OCI-M1 (cell line): ENCODE measurements around the gene TEKT1.
A peak's percentile ranks its signal among the peaks of the same experiment; 100 is the strongest.

Source experiments
- DNase-seq: peaks from one replicate; lab custom pipeline; 2025; lab: John Stamatoyannopoulos, UW

TEKT1 gene

DNA sequence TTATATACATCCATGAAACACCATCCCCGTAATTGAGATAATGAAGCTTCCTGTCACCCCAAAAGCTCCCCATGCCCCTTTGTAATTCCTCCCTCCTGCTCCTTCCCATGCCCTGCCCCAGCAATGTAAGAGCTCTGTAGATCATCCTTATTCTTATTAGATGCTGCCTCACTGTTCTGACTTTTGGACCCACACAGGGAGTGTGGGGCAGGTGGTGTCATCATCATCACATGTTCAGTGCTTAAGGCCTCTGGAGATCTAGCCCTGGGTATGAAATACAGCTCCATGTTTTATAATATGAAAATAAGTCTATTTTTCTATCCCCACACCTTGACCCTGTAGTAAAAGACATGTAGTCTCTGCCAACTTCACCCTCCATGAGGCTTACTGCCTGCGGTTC, 73.8 kb downstream of the TEKT1 start:
- DNase-seq = no peak

- peak; percentile 55 for DNase-seq
Measured at GRCh38 chr17:6756425-6757031, 75.0 kb downstream of the TEKT1 start.

- DNase-seq = peak; percentile 91
Measured at GRCh38 chr17:6755731-6756184, 75.8 kb downstream of the TEKT1 start, which contains the start of gene XAF1. Gene XAF1 (plus strand): TSS chr17:6756046. CDS start chr17:6756079, 33 bp downstream.

DNA sequence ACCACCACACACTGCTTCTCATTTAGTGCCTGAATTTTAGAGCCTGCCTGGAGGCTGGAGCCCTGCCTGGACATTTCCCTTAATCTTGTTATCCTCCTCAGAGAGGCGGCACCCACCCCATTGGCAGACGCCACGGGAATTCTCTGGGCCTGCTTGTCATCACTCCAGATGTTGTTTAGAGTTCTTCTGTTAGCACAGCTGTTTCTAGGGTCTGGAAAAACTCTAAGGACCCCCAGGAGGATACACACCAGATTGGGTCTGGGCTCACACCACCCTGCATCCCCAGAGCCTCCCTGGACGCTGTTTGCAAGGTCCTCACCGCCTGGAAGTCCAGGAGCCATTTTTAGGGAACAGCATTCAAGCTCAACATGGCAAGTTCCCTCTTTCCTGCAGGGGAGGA, 76.2 kb downstream of the TEKT1 start:
- peak; percentile 41 for DNase-seq

DNA sequence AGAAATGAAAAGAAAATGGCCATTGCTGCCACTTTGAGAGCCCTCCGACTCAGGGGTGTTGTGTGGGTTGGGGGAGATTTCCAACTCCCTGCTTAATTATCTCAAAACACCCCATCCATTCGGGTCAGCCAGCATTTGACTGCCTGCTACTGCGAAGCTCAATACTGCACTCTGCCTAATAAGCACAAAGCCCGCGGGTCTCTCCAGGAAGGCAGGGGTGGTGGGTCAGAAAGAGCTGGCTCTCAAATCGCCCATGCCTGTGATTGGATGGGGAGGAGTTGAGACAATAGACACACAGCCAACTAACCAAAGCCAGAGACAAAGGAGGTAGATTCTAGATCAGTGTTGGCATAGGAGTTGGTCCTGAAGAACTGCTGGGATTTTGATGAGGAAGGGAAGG, 78.0 kb downstream of the TEKT1 start:
- DNase-seq = peak; percentile 53

DNA sequence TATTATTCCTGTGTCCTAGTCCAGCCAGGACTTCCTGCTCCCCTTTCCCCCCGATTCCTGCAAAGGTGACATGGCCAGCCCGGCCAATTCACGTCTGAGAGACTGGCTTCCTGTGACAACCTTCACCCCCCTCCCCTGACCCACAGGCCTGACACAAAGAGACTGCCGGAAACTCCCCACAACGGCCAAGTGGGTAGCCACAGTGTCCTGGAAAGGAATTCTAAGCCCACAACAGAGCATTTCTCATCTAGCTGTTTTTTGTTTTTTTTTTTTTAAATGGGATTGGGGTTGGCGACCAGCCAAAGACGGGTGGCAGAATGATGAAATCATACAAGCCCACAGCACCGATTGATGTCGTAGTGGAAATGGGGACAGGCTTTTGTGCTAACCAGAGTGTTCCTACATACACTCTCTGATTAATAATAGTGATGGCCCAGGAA, 78.5 kb downstream of the TEKT1 start:
- DNase-seq = peak; percentile 86

GRCh38 chr17:6752068-6752909, 79.2 kb downstream of the TEKT1 start:
- peak; percentile 96 for DNase-seq

- DNase-seq = peak; percentile 63
Measured at GRCh38 chr17:6749519-6749918, 82.0 kb downstream of the TEKT1 start.

DNA sequence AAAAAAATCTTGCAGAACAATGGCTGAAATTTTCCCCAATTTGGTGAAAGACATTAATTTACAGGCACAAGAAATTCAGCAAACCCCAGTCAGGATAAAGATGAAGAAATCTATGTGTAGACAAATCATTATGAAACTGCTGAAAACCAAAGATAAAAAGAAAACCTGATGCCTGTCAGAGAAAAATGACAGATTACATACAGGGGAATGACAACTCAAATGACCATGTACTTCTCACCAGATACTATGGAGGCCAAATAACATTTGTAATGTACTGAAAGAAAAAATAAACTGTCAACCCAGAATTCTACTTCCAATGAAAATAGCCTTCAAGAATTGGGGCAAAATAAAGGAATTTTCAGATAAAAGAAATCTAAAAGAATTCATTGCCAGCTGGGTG, 82.9 kb downstream of the TEKT1 start:
- peak; percentile 62 for DNase-seq
